ENCODE data around the gene SNED1. TPM values are rescaled to one million over a fixed set of nuclear protein-coding genes. Genes with fewer than 3 reads are reported as not detected.

Gene SNED1
- total RNA-seq, 2 experiments from 2014 or later = 2.8 to 13.6 TPM

DNA sequence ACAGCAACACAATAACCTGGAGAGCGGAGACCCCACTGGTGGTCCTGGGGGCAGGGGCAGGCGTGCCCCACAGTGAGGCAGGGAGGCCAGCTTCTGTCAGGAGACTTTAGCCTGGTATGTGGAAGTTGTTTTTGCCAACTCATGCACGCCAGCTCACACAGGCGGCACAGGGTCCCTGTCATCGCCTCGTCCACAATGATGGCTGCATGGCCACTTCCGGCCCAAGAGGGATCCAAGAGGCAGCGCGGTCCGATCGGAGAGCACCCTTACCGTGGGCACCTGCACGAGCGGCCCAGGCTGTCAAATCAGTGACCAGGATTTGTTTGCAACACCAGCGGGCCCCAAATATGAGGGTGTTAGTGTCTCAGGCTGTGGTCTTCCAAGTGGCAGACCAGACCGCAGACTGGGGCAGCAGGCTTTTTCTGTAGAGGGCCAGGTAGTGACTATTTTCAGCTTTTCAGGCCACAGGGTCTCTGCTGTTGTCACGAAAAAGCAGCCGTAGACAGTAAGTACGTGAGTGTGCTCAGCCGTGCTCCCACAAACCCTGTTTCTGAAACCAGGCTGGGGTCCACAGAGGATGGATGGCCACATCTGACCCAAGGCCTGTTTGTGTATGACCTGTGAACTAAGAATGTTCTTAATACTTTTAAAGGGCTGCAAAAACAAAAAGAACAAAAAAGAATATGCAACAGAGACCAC lies 21.2 kb downstream of the SNED1 start:
- ChIA-PET CTCF (ENCODE audit: unreplicated experiment) (no interaction called here), POLR2A (interaction anchor here (0.7 kb wide), 1 partner anchor 765 kb away, joined by 3 read pairs; no protein-coding TSS in a partner anchor)
- Histone ChIP-seq H2AFZ (ENCODE audit: low read length) (no peak overlapping the region), H3K27ac (ENCODE audit: low read depth, low read length, poor library complexity, severe bottlenecking) (no peak overlapping the region), H3K4me2 (ENCODE audit: low read length) (no peak overlapping the region), H3K4me3 (ENCODE audit: low read depth, low read length, poor library complexity, severe bottlenecking) (no peak overlapping the region), H3K36me3 (ENCODE audit: insufficient read depth, low read length) (no peaks in the 10 kb centered on the region), H3K9me3 (ENCODE audit: low read length) (peaks cover 7% of the 10 kb centered on the region; the same call in 1 of the 2 replicates), H3K79me2 (ENCODE audit: insufficient read depth, low read depth, low read length) (no peaks in the 10 kb centered on the region), H3K4me1 (ENCODE audit: insufficient read depth, low read length, poor library complexity, severe bottlenecking) (no peaks in the 10 kb centered on the region), H3K9me2 (ENCODE audit: insufficient read depth, low read length) (no peaks in the 10 kb centered on the region), H4K20me1 (ENCODE audit: insufficient read depth, low read length) (no peaks in the 10 kb centered on the region)
- no peak for TF ChIP-seq EZH2phosphoT487 (IDR thresholded peaks at IDR 0.05; ENCODE audit: borderline replicate concordance, low read depth, low read length)
- TF ChIP-seq, protein P1, sequence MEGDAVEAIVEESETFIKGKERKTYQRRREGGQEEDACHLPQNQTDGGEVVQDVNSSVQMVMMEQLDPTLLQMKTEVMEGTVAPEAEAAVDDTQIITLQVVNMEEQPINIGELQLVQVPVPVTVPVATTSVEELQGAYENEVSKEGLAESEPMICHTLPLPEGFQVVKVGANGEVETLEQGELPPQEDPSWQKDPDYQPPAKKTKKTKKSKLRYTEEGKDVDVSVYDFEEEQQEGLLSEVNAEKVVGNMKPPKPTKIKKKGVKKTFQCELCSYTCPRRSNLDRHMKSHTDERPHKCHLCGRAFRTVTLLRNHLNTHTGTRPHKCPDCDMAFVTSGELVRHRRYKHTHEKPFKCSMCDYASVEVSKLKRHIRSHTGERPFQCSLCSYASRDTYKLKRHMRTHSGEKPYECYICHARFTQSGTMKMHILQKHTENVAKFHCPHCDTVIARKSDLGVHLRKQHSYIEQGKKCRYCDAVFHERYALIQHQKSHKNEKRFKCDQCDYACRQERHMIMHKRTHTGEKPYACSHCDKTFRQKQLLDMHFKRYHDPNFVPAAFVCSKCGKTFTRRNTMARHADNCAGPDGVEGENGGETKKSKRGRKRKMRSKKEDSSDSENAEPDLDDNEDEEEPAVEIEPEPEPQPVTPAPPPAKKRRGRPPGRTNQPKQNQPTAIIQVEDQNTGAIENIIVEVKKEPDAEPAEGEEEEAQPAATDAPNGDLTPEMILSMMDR (conservative IDR thresholded peaks at IDR 0.05; ENCODE audit: low read length) = no peak
- no peak for DNase-seq (ENCODE audit: low spot score)
- intact Hi-C loops (cut with micrococcal nuclease; ENCODE audit: unreplicated experiment) = no loop called here
- BruUV-seq (replicated peaks) = no TSS peak

DNA sequence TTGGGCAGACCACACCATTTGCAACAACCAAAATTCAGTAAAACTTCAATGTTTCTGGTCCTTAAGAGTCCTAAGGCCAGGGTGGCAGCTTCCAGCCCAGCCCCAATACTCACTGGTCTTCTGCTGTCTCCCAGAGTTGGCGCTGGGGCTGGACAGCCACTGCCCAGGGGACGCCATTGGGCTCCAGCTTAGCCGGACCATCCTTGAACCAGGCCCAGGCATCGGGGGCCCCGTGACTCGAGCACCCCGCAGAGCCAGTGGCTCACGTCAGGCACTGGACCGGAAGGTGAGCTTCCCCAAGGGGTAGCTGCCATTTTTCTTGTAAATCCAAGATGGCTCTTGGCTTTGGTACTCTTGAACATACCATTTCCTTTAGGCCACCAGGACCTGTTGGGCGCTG lies 21.8 kb downstream of the SNED1 start:
- H3K9me3 ChIP-seq (ENCODE audit: low read length) = peaks cover 12% of the 10 kb centered on the region
- no peaks in the 10 kb centered on the region for H4K20me1 ChIP-seq (ENCODE audit: insufficient read depth, low read length)
- H2AFZ ChIP-seq (ENCODE audit: low read length) = no peak overlapping the region
- H3K4me3 ChIP-seq (ENCODE audit: low read depth, low read length, poor library complexity, severe bottlenecking) = no peak overlapping the region
- H3K79me2 ChIP-seq (ENCODE audit: insufficient read depth, low read depth, low read length) = no peaks in the 10 kb centered on the region
- H3K27ac ChIP-seq (ENCODE audit: low read depth, low read length, poor library complexity, severe bottlenecking) = no peak overlapping the region
- no TSS peak for BruUV-seq (replicated peaks)
- no peak overlapping the region for H3K4me2 ChIP-seq (ENCODE audit: low read length)
- intact Hi-C loops (cut with micrococcal nuclease; ENCODE audit: unreplicated experiment) = no loop called here
- no peaks in the 10 kb centered on the region for H3K36me3 ChIP-seq (ENCODE audit: insufficient read depth, low read length)
- no peaks in the 10 kb centered on the region for H3K9me2 ChIP-seq (ENCODE audit: insufficient read depth, low read length)
- TF ChIP-seq, protein P1 (conservative IDR thresholded peaks at IDR 0.05; ENCODE audit: low read length) = no peak
- no peaks in the 10 kb centered on the region for H3K4me1 ChIP-seq (ENCODE audit: insufficient read depth, low read length, poor library complexity, severe bottlenecking)
- CTCF ChIA-PET (ENCODE audit: unreplicated experiment) = no interaction called here
- POLR2A ChIA-PET = no interaction called here
- DNase-seq (ENCODE audit: low spot score) = no peak

DNA sequence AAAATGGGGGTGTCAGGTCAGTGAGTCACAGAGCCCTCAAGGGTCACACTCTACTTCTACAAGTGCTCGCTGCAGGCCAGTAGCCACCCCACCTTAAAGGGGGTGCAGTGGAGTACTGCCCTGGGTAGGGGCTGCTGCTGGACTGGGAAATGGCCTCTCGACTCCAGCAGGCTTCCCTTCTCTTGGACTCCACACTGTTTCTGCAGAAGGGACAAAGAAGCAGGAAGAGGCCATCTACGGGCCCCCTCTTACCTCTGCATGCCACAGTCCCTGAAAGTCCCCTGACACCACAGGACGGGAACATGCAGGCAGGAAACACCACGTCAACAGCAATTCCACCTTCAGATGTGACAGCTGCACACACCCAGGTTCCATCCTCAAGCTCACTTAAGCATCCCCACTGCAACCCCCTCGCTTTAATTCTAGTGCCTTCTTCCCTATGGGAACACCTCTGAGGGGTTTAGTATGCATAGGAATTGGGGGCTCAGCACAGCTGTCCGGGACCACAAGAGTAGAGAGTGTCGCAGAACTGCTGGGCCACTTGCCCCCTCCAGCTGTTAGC lies 22.3 kb downstream of the SNED1 start:
- no peak overlapping the region for H3K27ac ChIP-seq (ENCODE audit: low read depth, low read length, poor library complexity, severe bottlenecking)
- BruUV-seq (replicated peaks) = no TSS peak
- no peak for DNase-seq (ENCODE audit: low spot score)
- no peak overlapping the region for H3K4me3 ChIP-seq (ENCODE audit: low read depth, low read length, poor library complexity, severe bottlenecking)
- no peak overlapping the region for H3K4me2 ChIP-seq (ENCODE audit: low read length)
- ChIA-PET POLR2A (no interaction called here), CTCF (ENCODE audit: unreplicated experiment) (no interaction called here)
- H3K79me2 ChIP-seq (ENCODE audit: insufficient read depth, low read depth, low read length) = no peaks in the 10 kb centered on the region
- no peak overlapping the region for H2AFZ ChIP-seq (ENCODE audit: low read length)
- H4K20me1 ChIP-seq (ENCODE audit: insufficient read depth, low read length) = no peaks in the 10 kb centered on the region
- no peaks in the 10 kb centered on the region for H3K9me2 ChIP-seq (ENCODE audit: insufficient read depth, low read length)
- no peaks in the 10 kb centered on the region for H3K4me1 ChIP-seq (ENCODE audit: insufficient read depth, low read length, poor library complexity, severe bottlenecking)
- no peaks in the 10 kb centered on the region for H3K36me3 ChIP-seq (ENCODE audit: insufficient read depth, low read length)
- H3K9me3 ChIP-seq (ENCODE audit: low read length) = peaks cover 17% of the 10 kb centered on the region
- intact Hi-C loops (cut with micrococcal nuclease; ENCODE audit: unreplicated experiment) = no loop called here
- TF ChIP-seq, protein P1 (conservative IDR thresholded peaks at IDR 0.05; ENCODE audit: low read length) = no peak
- no peak for TF ChIP-seq EZH2phosphoT487 (IDR thresholded peaks at IDR 0.05; ENCODE audit: borderline replicate concordance, low read depth, low read length)

Data from OCI-LY7 (cell line).